COR-L47 (cell line): Measurements from ENCODE around the gene HSPA5.
A peak's percentile ranks its signal among the peaks of the same experiment; 100 is the strongest.
"Not testable (repeated sequence)": the region's sequence is repeated elsewhere in the genome, so short reads cannot be mapped to it uniquely, and the experiment has no call there.

Experiments
- DNase-seq: peaks from one replicate; lab custom pipeline; 2025; lab: John Stamatoyannopoulos, UW

HSPA5 gene

DNA sequence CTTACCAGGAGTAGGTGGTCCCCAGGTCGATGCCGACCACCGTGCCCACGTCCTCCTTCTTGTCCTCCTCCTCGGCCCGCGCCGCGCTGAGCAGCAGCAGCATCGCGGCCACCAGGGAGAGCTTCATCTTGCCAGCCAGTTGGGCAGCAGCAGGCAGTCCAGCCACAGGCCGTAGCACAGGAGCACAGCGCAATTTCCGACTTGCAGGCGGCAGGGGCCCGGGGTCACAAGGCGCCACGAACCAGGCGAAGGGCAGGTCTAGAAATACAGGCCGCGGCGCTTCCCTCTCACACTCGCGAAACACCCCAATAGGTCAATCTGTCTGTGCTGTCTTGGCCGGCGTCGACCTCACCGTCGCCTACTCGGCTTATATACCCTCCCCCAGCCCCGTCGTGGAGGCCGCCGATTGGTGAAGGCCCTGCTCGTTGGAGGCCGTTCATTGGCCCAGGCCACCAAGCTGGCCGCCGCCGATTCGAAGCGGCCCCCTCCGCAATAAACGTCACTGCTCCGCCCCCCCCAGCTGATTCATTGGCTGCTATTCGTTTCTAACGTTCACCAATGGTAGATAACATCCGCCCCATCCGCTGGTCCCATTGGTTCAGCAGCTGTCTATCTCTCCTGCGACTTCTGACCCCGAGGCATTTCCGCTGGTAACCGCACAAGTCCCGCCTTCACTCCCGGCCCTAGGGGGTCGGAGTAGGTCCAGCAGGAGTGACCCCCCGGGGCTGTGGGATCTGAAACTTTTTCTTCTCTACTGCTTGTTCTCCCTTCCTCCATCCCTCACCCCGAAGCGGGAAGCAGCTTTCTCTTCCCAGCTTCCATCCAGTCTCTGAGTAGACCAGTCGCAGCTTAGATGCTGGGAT lies at the start of gene HSPA5:
Gene HSPA5, minus strand, starts transcription at position 344 of the 863 bp plus-strand sequence. Its CDS starts 217 bp downstream, at position 127.
- peak; percentile 100 for DNase-seq

DNA sequence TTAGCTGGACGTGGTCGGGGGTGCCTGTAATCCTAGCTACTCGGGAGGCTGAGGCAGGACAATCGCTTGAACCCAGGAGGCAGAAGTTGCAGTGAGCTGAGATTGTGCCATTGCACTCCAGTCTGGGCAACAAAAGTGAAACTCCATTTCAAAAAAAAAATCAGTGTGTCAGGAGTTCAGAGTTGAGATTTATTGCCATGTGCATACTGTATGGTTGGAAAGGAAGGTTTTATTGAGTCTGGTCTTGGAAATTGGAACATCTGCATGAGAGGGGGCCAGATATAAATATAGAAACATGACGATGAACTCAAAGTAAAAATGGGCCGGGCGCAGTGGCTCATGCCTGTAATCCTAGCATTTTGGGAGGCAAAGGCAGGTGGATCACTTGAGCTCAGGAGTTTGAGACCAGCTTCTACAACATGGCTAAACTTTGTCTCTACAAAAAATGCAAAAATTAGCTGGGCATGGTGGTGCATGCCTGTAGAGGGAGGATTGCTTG lies 45.8 kb upstream of the HSPA5 start:
- DNase-seq = not testable (repeated sequence)

DNA sequence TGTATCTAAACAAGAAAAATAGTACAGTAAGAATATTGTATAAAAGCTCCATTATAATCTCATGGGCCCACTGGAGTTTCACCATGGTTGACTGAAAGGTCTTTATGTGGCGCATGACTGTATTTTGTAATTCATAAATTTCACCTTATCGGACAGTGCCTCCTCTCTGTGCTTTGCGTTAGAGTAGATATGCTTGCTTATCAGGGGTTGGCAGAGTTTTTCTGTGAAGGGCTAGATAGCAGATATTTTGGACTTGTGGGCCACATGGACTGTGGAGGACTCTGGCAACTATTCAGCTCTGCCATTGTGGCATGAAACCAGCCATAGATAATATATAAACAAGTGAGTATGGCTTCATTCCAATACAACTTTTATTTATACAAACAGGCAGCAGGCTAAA lies 43.7 kb upstream of the HSPA5 start:
- DNase-seq = no peak

DNA sequence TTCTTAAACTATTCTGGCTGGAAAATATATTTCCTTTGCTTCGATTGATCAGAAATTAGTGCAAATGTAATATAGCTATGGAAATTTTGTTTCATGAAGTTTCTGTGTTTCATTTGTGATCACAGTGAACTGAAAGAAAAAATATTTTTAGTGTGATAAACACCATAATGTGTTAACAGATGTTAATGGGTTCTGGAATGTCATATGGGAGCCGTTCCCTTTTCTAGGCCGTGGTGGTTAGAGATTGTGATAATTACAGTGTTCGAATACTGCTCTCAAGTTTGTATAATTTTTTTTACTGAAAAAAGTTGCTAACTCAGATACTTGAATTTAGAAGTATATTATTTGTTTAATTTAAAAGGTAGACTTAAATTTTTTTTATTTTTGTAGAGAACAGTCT lies 39.8 kb upstream of the HSPA5 start:
- DNase-seq = no peak

DNA sequence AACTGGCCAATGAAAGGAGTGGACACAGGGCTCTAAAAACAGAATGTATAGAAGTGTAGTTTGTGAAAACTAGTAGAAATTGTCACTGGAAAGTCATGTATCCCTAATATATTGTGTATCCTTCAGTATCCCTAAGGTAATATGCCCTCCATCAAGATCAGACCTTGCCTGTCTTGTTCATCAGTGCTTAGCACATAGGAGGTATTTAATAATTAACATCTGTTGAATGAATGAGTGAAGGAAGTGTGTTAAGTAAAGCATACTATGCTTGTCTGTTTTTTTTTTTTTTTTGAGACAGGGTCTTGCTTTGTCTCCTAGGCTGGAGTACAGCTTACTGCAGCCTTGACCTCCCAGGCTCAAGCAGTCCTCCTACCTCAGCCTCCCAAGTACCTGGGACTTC lies 36.3 kb upstream of the HSPA5 start:
- no peak for DNase-seq

DNA sequence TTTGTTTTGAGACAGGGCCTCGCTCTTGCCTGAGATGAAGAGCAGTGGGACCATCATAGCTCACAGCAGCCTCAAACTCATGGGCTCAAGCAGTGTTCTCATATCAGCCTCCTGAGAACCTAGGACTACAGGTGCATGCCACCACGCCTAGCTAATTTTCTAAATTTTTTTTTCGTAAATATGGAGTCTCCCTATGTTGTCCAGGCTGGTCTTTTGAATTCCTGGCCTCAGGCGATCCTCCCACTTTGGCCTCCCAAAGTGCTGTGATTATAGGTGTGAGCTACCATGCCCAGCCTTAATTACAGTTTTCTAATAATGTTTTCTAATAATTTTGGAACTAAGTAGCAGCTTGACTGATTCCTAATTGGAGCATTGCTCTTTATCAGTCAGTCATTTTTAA lies 35.6 kb upstream of the HSPA5 start:
- no peak for DNase-seq

DNA sequence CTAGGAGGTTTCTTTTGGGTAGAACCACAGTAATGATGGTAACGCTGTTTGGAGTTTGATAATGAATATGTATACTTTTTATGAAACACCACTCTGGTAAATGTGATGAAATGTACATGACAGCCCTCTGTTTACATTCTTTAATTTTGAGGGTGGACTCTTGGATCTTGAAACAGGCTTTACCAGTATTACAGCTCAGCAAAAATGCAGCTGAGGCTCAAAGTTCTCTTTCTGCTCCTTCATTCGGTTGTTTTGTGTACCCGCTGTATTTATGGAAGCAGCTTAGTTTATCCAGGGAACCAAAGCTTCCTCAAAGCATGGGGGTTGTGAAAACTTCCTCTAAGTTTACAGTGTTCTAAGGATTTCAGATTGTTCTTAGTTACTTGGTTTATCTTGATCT lies 31.6 kb upstream of the HSPA5 start:
- no peak for DNase-seq

DNA sequence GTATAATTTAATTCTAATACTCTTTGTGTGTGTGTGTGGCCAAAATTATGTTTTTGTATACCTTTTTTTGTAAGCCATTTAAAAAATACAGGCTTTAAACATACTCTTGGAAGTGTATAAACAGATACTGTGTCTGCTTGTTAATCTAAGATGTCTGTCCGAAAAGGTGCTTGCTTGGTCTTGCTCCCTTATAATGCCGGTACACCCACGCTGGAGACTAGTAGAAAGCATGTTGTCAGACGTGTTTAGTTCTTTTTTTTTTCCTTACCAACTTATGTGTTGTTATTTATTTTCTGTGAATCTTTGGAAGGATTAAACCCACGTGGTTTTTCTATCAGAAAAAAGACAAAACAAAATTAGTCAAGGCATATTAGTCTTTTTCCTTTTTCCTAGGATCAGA lies 29.9 kb upstream of the HSPA5 start:
- no peak for DNase-seq

DNA sequence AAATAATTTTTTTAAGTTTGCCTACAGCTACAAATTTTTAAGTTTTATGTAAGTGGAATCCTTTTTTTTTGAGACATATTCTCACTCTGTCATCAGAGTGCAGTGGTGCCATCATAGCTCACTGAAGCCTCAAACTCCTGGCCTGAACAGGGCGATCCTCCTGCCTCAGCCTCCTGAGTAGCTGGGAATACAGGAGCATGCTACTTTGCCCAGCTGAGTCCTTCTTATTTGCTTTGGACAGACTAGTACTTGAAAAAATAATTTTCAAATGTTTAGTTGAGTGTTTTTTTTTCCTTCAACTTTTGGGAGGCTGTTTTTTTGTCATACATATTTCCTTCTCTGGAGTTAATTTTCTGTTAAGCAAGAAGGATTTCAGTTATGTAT lies 27.9 kb upstream of the HSPA5 start:
- DNase-seq = no peak

DNA sequence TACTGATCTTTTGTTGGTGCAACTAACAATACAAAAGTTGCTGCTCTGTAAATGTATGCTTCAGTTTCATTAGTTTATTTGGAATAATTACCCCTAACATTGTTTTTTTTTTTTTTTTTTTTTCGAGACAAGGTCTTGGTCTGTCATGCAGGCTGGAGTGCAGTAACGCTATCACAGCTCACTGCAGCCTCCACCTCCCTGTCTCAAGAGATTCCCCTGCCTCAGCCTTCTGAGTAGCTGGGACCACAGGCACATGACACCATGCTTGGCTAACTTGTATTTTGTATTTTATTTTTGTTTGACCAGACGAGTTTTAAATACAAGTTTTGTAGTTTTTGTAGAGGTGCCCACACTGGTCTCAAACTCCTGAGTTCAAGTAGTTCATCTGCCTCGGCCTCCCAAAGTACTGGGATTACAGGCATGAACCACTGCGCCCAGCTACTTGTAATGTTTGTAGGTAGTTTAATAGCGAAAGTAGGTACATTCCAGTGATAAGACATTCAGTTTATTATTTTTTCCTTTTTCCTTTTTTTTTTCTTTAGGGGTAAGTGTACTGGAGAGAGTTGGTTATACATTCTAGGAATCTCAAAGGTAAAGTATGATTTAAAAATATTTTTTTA lies 27.4 kb upstream of the HSPA5 start:
- DNase-seq = no peak

DNA sequence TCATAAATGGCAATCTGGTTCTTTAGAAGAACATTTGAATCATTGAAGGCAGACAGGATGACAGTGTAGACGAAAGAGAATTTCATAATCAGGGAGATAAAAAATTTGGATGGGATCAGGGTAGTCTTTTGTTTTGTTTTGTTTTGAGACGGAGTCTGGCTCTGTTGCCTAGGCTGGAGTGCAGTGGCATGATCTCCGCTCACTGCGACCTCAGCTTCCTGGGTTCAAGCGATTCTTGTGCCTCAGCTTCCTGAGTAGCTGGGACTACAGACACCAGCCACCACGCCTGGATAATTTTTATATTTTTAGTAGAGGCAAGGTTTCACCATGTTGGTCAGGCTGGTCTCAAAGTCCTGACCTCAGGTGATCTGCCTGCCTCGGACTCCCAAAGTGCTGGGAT lies 22.9 kb upstream of the HSPA5 start:
- DNase-seq = not testable (repeated sequence)

DNA sequence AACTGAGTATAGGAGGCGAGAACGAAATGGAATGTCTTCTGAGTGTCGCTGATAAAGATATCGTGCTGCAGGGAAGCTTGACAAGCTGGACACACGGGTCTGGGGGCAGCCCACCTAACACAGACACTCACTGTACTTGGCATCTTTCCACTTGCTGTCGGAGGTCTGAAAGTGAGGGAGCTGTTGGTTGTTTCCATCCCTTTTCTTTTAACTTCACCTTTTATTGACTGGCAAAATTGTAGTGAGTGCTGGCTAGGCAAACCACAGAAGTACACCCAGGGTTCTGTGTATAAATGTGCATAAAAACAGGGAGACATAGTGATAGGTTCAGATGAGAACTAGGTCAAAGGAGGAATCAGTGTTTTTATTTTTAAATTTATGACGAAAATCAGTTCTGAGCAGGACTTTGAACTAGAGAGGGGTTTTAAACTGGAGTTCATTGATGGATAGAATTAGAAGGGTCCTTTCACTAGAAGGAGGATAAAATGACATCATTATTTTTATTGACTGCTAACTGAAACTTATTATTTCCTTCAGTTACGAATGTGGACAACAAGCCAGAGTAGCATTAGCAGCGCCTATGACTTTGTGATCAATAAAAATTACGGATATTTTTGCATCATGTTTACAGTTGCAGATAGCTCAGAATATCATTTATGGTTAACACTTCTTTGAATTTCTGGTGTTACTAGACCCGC lies 21.3 kb upstream of the HSPA5 start:
- DNase-seq = no peak

DNA sequence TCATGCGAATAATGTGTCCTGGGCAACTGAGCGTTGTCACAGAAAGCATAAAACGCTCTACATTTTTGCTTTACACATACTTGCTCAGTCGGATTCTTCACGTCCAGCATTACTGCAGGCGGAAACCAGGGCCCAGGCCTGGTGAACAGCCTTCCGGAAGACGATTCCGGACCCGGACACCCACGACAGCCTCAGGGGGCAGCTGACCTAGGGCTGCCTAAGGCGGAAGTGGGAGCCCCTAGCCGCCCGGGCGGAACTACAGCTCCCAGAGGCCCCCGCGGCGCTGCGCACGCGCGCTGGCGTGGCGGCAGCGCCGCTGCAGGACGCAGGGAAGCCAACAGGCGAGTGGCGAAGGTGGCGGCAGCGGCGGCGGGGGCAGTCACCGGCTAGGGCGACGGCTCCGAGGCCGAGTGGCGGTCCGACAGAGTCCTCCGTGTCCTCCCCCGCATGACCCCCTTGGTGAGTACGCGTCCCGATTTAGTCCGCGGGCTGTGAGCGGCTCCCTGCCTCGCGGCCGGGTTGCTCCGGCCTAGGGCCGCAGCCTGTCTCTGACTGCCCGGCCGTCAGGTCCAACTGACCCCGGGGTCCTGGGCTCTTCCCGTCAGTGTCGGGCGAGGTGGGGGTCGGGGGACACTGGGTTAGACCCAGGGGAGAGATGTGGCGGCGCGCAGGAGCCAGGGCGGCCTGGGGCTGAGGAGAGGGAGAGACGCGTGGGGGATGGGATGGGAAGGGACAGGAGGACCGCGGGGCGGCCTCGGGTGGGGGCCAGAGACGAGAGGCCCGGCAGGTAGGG lies 20.6 kb upstream of the HSPA5 start, which contains the start of gene GAPVD1:
Gene GAPVD1, plus strand, starts transcription at position 326 of the 793 bp plus-strand sequence. CDS start 37,096 bp downstream, outside the sequence.
- peak; percentile 88 for DNase-seq

DNA sequence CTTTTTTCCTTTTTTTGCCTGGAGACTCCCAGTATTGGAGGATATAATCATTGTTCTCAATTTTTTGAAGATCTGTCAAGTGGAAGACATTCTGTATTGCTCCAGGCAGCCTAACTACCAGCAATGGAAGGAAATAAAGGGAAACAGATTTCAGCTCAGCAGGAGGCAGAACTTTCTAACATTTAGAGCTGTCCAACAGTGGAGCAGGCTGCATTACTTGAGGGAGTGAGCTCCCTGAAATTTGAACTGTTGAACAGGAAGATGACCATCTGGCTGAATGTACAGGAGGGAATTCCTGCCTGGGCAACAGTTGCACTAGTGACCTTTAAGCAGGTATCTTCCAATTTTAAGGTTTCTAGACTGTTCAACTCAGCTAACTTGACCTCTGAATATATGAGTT lies 19.4 kb upstream of the HSPA5 start:
- DNase-seq = no peak

DNA sequence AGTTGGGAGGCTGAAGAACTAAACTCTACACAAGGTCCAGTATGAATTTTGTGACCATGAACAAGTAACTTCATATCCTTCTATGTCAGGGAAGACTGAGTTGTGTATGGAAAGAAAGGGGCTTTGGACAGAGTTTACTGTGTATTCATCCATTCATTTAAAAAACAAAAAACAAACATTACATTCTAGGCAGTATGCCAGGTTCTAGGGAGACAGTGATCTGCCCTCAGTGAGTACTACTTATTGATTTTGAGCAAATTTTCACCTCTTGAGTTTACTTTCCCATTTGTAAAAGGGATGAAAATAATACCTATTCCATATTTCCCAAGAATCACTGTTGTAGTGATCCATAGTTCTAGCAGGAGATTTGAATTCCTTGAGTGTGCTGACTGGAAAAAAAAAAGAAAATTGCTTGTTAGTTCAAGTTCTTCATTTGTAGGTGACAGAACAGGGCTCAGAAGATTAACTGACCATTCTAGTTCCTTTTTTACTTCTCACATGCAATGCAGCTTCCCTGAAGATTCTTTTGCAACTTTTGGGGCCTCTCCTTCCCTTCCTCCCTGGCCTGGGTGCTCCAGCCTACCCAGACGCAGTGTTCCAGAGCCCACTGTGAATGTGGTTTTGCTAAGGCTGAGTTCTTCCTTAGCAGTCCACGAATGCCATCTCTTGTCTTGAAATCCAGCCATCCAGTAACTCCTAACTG lies 17.8 kb upstream of the HSPA5 start:
- no peak for DNase-seq

DNA sequence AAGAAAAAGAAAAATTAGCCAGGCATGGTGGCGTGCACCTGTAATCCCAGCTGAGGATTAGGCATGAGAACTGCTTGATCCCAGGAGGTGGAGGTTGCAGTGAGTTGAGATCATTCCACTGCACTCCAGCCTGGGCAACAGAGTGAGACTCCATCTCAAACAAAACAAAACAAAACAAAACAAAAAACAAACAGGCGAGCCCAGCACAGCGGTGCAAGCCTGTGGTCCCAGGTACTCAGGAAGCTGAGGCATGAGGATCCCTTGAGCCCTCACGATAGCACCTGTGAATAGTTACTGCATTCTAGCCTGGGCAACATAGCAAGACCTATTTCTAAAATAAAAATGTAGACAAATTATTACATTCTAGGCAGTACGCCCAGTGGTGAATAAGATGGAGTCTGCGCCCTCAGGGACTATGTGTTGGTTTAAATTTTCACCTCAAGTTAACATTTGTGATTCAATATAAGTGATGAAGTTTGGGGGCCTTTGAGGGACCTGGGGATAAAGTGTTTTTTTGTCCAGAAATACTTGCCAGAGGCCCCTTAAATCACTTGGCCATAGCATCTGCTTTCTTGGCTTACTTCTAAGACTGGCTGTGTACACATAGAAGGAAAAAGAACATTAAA lies 17.1 kb upstream of the HSPA5 start:
- DNase-seq = no peak

DNA sequence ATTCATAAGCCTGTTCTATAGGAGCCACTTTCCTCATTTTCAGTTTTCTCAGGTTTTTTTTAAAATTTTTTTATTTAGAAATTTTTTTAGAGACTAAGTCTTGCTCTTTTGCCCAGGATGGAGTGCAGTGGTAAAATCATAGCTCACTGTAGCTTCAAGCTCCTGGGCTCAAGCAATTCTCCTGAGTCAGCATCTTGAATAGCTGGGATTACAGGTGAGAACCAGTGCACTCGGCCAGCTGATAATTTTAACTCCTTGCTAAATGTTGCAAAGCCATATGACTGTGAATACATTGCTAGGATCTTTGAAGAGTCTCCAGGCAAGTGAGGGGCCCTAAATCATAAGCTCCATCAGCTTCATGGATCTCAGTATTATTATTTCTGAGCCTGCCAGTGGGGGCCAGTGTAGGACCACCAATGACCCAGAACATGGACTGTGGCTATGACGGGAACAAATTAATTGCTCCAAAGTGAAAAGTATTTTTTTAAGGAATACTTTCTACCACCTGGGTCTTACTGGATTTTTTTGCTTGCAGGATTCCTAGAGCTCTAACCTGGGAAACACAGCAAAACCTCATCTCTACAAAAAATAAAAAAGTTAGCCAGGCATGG lies 14.7 kb upstream of the HSPA5 start:
- peak; percentile 28 for DNase-seq

DNA sequence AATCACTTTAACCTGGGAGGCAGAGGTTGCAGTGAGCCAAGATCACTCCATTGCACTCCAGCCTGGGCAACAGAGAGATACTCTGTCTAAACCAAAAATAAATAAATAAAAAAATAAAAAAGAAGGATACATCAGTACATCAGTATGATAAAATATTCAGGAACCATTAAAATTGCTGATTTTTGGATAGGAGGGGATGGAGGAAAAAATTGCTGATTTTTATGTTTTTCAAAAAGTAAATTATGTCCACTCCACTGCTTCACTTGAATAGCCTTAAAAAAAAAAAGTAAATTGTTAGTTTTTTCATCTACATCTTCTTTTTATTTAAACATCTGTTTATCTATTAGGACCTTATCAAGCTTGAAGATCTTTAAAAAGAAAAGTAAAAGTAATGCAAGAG lies 13.1 kb upstream of the HSPA5 start:
- no peak for DNase-seq

DNA sequence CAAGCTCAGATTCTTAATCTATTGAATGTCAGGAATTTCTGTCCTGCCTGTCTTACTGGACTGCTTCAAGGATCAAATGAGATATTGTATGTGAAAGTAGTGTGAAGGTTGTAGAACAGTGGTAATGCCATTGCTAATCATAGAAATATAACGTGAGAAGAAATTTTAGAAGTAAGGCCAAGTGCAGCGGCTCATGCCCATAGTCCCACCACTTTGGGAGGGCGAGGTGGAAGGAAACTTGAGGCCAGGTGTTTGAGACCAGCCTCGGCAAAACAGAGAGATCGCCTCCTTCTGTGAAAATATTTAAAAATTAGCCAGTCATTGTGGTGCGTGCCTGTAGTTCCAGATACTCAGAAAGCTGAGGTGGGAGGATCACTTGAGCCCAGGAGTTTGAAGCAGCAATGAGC lies 5.1 kb upstream of the HSPA5 start:
- DNase-seq = no peak

DNA sequence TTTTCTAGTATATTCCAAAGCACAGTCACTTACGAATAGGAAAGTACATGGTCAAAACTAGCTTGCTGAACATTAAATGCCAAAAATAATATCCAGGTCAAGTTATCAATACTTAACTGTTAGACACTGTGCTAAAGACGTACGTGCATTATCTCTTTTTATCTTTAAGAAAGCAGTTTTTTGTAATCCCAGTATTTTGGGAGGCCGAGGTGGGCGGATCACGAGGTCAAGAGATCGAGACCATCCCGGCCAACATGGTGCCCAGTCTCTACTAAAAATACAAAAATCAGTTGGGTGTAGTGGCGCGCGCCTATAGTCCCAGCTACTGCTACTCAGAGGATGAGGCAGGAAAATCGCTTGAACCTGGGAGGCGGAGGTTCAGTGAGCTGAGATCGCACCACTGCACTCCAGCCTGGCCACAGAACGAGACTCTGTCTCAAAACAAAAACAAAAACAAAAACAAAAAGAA lies 2.7 kb upstream of the HSPA5 start:
- DNase-seq = no peak
